H1 (cell line): ENCODE measurements around the gene GJD3. TPM values are rescaled to one million over a fixed set of nuclear protein-coding genes. Genes with fewer than 3 reads are reported as not detected.

Source experiments
- CTCF ChIA-PET: fragments of 300-600 bp; sonication (Branson Sonifier 250); formaldehyde crosslinking; loops from one replicate; lab custom pipeline; 2021; ENCODE audit not compliant: partially characterized antibody; lab: Charles Lee
- POLR2A ChIA-PET: fragments of 300-600 bp; sonication (Branson Sonifier 250); formaldehyde crosslinking; loops from one replicate; lab custom pipeline; 2021; ENCODE audit warnings: inconsistent platforms; ENCODE audit not compliant: partially characterized antibody; lab: Charles Lee
- DNase-seq, 2 experiments: peaks; one replicate each; pipeline versions ENCODE4 v3.0.0 to v3.0.0-alpha.2; 2010 to 2022; ENCODE audit warnings: low spot score in 2 of 2, low read depth in 1 of 2, mixed read lengths in 1 of 2
- FAIRE-seq: peaks from 2 replicates; lab custom pipeline; 2011; peaks lifted over from hg19 to GRCh38; lab: Jason Lieb, UNC
- H2AFZ ChIP-seq: 2 replicates; pipeline ENCODE4 v1.8.1; 2012; ENCODE audit warnings: low read length, inconsistent platforms
- H2AK5ac ChIP-seq: 2 replicates; pipeline ENCODE4 v1.6.1; 2013; ENCODE audit warnings: low read depth, low read length
- H2BK120ac ChIP-seq: replicated peaks from 2 replicates; pipeline ENCODE3; 2013; ENCODE audit warnings: low read depth, low read length, inconsistent platforms
- H2BK12ac ChIP-seq: 2 replicates; pipeline ENCODE4 v1.6.1; 2013; ENCODE audit warnings: low read depth, low read length
- H2BK15ac ChIP-seq: 2 replicates; pipeline ENCODE4 v1.6.1; 2013; ENCODE audit warnings: low read length
- H2BK20ac ChIP-seq: 2 replicates; pipeline ENCODE4 v1.6.1; 2013; ENCODE audit warnings: low read length
- H2BK5ac ChIP-seq: 2 replicates; pipeline ENCODE4 v1.6.1; 2013; ENCODE audit warnings: low read depth, low read length
- H3K14ac ChIP-seq: 2 replicates; pipeline ENCODE4 v1.6.1; 2013; ENCODE audit warnings: inconsistent platforms; ENCODE audit not compliant: insufficient read length
- H3K18ac ChIP-seq: 2 replicates; pipeline ENCODE4 v1.6.1; 2013; ENCODE audit warnings: low read length; ENCODE audit errors: extremely low read depth
- H3K23ac ChIP-seq: 2 replicates; pipeline ENCODE4 v1.6.1; 2013; ENCODE audit warnings: inconsistent platforms; ENCODE audit not compliant: insufficient read length
- H3K23me2 ChIP-seq: 2 replicates; pipeline ENCODE4 v1.6.1; 2013; ENCODE audit warnings: low read depth, low read length
- H3K27ac ChIP-seq: 2 replicates; pipeline ENCODE4 v1.6.1; 2011; ENCODE audit warnings: low read depth, low read length, inconsistent platforms
- H3K27me3 ChIP-seq, 4 experiments: replicated peaks in 1 of 4; 1 replicate in 1 of 4; 2 replicates in 3 of 4; pipeline versions ENCODE4 v1.6.1 to v1.8.1; 2011 to 2013; ENCODE audit warnings: low read length in 3 of 4, mild to moderate bottlenecking in 3 of 4, inconsistent platforms in 2 of 4, mixed read lengths in 2 of 4, moderate library complexity in 1 of 4; ENCODE audit not compliant: control insufficient read depth in 3 of 4, insufficient read depth in 3 of 4; ENCODE audit errors: extremely low read depth in 1 of 4
- H3K36me3 ChIP-seq, 4 experiments: 2 replicates each; pipeline versions ENCODE4 v1.6.1 to v1.8.1; 2011 to 2013; ENCODE audit warnings: mild to moderate bottlenecking in 4 of 4, low read length in 3 of 4, moderate library complexity in 2 of 4, control low read depth in 1 of 4, inconsistent platforms in 1 of 4; ENCODE audit not compliant: insufficient read depth in 4 of 4, control insufficient read depth in 2 of 4
- H3K4ac ChIP-seq: replicated peaks from 2 replicates; pipeline ENCODE3; 2013; ENCODE audit warnings: low read length, low read depth, mixed read lengths, inconsistent platforms; ENCODE audit not compliant: insufficient read length
- H3K4me1 ChIP-seq, 4 experiments: replicated peaks in 1 of 4; 1 replicate in 1 of 4; 2 replicates in 3 of 4; pipeline versions ENCODE4 v1.6.1 to v1.8.1; 2011 to 2013; ENCODE audit warnings: low read length in 3 of 4, inconsistent platforms in 2 of 4, mixed read lengths in 1 of 4; ENCODE audit not compliant: insufficient read depth in 4 of 4, control insufficient read depth in 3 of 4
- H3K4me2 ChIP-seq, 2 experiments: 2 replicates each; pipeline versions ENCODE4 v1.6.1 to v1.8.1; 2011 to 2013; ENCODE audit warnings: low read depth in 2 of 2, low read length in 2 of 2, control low read depth in 1 of 2, inconsistent platforms in 1 of 2, mild to moderate bottlenecking in 1 of 2; ENCODE audit not compliant: insufficient read depth in 1 of 2
- H3K4me3 ChIP-seq, 4 experiments: fragments of 200-600, 300-600 bp in 1 of 4; sonication (generic), shearing (Covaris generic), sonication (Bioruptor Twin) in 1 of 4; 2 replicates each; pipeline versions ENCODE4 v1.5.1 to v1.8.1; 2011 to 2016; ENCODE audit warnings: low read length in 4 of 4, low read depth in 3 of 4, control low read depth in 2 of 4, inconsistent platforms in 2 of 4, mild to moderate bottlenecking in 2 of 4, mixed read lengths in 1 of 4, moderate library complexity in 1 of 4; ENCODE audit not compliant: insufficient read depth in 2 of 4; ENCODE audit errors: extremely low read depth in 1 of 4
- H3K56ac ChIP-seq: replicated peaks from 2 replicates; pipeline ENCODE3; 2013; ENCODE audit warnings: low read depth, mild to moderate bottlenecking, mixed read lengths, low read length, inconsistent platforms; ENCODE audit not compliant: insufficient read length
- H3K79me1 ChIP-seq: 2 replicates; pipeline ENCODE4 v1.6.1; 2013; ENCODE audit warnings: low read depth, low read length, control low read depth
- H3K79me2 ChIP-seq, 2 experiments: 2 replicates each; pipeline versions ENCODE4 v1.6.1 to v1.8.1; 2012 to 2013; ENCODE audit warnings: low read length in 2 of 2, mild to moderate bottlenecking in 2 of 2, inconsistent platforms in 1 of 2; ENCODE audit not compliant: insufficient read depth in 2 of 2, control insufficient read depth in 1 of 2
- H3K9ac ChIP-seq, 4 experiments: replicated peaks in 1 of 4; 1 replicate in 1 of 4; 2 replicates in 3 of 4; pipeline versions ENCODE4 v1.6.1 to v1.8.1; 2011 to 2013; ENCODE audit warnings: low read depth in 3 of 4, low read length in 3 of 4, control low read depth in 2 of 4, mild to moderate bottlenecking in 2 of 4, moderate library complexity in 2 of 4, inconsistent platforms in 1 of 4; ENCODE audit errors: extremely low read depth in 1 of 4
- H3K9me3 ChIP-seq, 2 experiments: 2 replicates each; pipeline versions ENCODE4 v1.6.1 to v1.8.1; 2012 to 2013; ENCODE audit warnings: mild to moderate bottlenecking in 2 of 2, moderate library complexity in 2 of 2, control low read depth in 1 of 2, inconsistent platforms in 1 of 2, low read depth in 1 of 2, low read length in 1 of 2, mixed read lengths in 1 of 2; ENCODE audit not compliant: insufficient read depth in 2 of 2
- H4K20me1 ChIP-seq, 2 experiments: replicated peaks in 1 of 2; 2 replicates each; pipeline versions ENCODE3 to v1.8.1; 2011 to 2013; ENCODE audit warnings: inconsistent platforms in 2 of 2, low read length in 2 of 2, mild to moderate bottlenecking in 1 of 2; ENCODE audit not compliant: insufficient read depth in 2 of 2, control insufficient read depth in 1 of 2
- H4K5ac ChIP-seq: 2 replicates; pipeline ENCODE4 v1.6.1; 2013; ENCODE audit warnings: low read length, low read depth, mixed read lengths, inconsistent platforms; ENCODE audit not compliant: insufficient read length
- H4K8ac ChIP-seq: 2 replicates; pipeline ENCODE4 v1.8.0; 2013; ENCODE audit warnings: mild to moderate bottlenecking, moderate library complexity, low read length, inconsistent platforms; ENCODE audit not compliant: insufficient read depth; ENCODE audit errors: extremely low read depth
- H4K91ac ChIP-seq: replicated peaks from 2 replicates; pipeline ENCODE3; 2013; ENCODE audit warnings: low read length, mixed read lengths, inconsistent platforms; ENCODE audit not compliant: insufficient read length
- NRF1 ChIP-seq: IDR thresholded peaks from 2 replicates; pipeline ENCODE4 v1.6.1; 2011; ENCODE audit warnings: mild to moderate bottlenecking, low read depth, low read length, improper control_type of control experiment
- RAD21 ChIP-seq, 2 experiments: IDR thresholded peaks in 1 of 2; conservative IDR thresholded peaks in 1 of 2; 2 replicates each; pipeline ENCODE4 v1.6.1; 2011; ENCODE audit warnings: low read depth in 2 of 2, low read length in 2 of 2, improper control_type of control experiment in 1 of 2, inconsistent platforms in 1 of 2, mild to moderate bottlenecking in 1 of 2, moderate library complexity in 1 of 2
- WGBS, 2 experiments: shearing (Covaris generic) in 1 of 2; methylation state at CpG; one replicate each; pipeline versions ENCODE4 v1.1.6 to v1.1.7; 2013 to 2015; ENCODE audit warnings: low lambda C conversion rate in 2 of 2, mixed read lengths in 2 of 2, inconsistent platforms in 1 of 2, low coverage in 1 of 2, missing lambda C conversion rate in 1 of 2; ENCODE audit not compliant: insufficient replicate concordance in 2 of 2, insufficient coverage in 1 of 2, insufficient read length in 1 of 2; ENCODE audit errors: extremely low coverage in 1 of 2, missing lambda C conversion rate in 1 of 2; 5-methylcytosine and 5-hydroxymethylcytosine counted together
- polyA plus RNA-seq, 7 experiments: library from polyadenylated mRNA; depleted of rRNA in 3 of 7; stranded (reverse) in 5 of 7; unstranded in 2 of 7; fragments of >200 nt in 5 of 7; fragments of 200-250 nt in 2 of 7; gene quantifications; 1 replicate in 5 of 7; 2 replicates in 1 of 7; 4 replicates in 1 of 7; pipeline versions ENCODE4 v1.2.1 to v1.2.3, GENCODE V29; 2011 to 2013; ENCODE audit warnings: missing spikeins in 2 of 7, mixed read lengths in 2 of 7
- total RNA-seq: library from RNA; stranded (reverse); fragmentation: NEBNext Ultra II Directional; extraction: Animal tissue kit (Norgen Biotek cat#: 25700); gene quantifications from 2 replicates; pipeline ENCODE4 v1.2.1, GENCODE V29; 2021

GJD3 gene
- total and polyA plus RNA-seq, 2 of the 8 experiments (the other 6 are each of a cell fraction or from before 2014, with no cell fraction given): 0.53 to 1.9 TPM

GRCh38 chr17:40369923-40370322 lies 5.4 kb upstream of the GJD3 start:
- H3K79me1 ChIP-seq: no peaks in the 10 kb centered on the region
- no peak for TF ChIP-seq NRF1
- TF ChIP-seq RAD21 (IDR thresholded peaks at IDR 0.05 in 1 of 2, conservative IDR thresholded peaks at IDR 0.05 in 1 of 2; ENCODE audit: low read depth in 2 of 2, low read length in 2 of 2): no peak
- TF ChIP-seq, all 59 proteins: peak for 0
- Histone ChIP-seq H2BK12ac (no peak overlapping the region), H4K5ac (no peak overlapping the region), H3K27ac (no peak overlapping the region), H2BK15ac (no peak overlapping the region), H3K56ac (no peak overlapping the region), H3K27me3 (no peaks in the 10 kb centered on the region), H3K9me3 (no peaks in the 10 kb centered on the region), H4K91ac (no peak overlapping the region), H4K8ac (no peak overlapping the region), H2AK5ac (no peak overlapping the region), H3K23me2 (no peaks in the 10 kb centered on the region), H2BK5ac (no peak overlapping the region), H3K23ac (no peak overlapping the region), H3K4ac (no peak overlapping the region), H3K9ac (no peak overlapping the region), H4K20me1 (no peaks in the 10 kb centered on the region), H3K36me3 (no peaks in the 10 kb centered on the region), H3K79me2 (no peaks in the 10 kb centered on the region), H2AFZ (no peak overlapping the region), H3K4me3 (no peak overlapping the region), H2BK120ac (no peak overlapping the region), H3K18ac (no peak overlapping the region), H2BK20ac (no peak overlapping the region), H3K4me1 (peaks cover under 1 to 11% (median 4%) of the 10 kb centered on the region in 4 experiments; a peak in 5 of 7 replicates), H3K14ac (no peak overlapping the region), H3K4me2 (no peak overlapping the region)
- WGBS, 2 experiments: 88% methylated on average over 7 of the region's 7 CpGs; no CpG with 5 or more reads in 1 of the 2 experiments
- FAIRE-seq: no peak
- no peak for DNase-seq
- ChIA-PET POLR2A (interaction anchor here (0.6 to 0.7 kb wide), 3 partner anchors 16 to 1378 kb away, joined by 3 to 5 read pairs (median 3); no protein-coding TSS in a partner anchor), CTCF (interaction anchor here (1.0 to 3.7 kb wide), 4 partner anchors 8 to 245 kb away, joined by 3 to 17 read pairs (median 4); no protein-coding TSS in a partner anchor)
